A673 (cell line): Measurements from ENCODE around the gene ANKRD29. TPM values are rescaled to one million over a fixed set of nuclear protein-coding genes. Genes with fewer than 3 reads are reported as not detected.

Experiments used
- BruUV-seq: library from RNA; stranded (reverse); fragments of 400-500 nt; replicated peaks from 2 replicates; lab custom pipeline; 2021; lab: Mats Ljungman, UMichigan
- CTCF ChIA-PET: fragments of 300-600 bp; sonication (Branson Sonifier 250); formaldehyde crosslinking; loops from one replicate; lab custom pipeline; 2022; ENCODE audit warnings: antibody characterized with exemption; lab: Charles Lee
- POLR2A ChIA-PET: fragments of 300-600 bp; sonication (Branson Sonifier 250); formaldehyde crosslinking; loops from one replicate; lab custom pipeline; 2022; ENCODE audit warnings: antibody characterized with exemption; ENCODE audit not compliant: low non-redundant PET; lab: Charles Lee
- DNase-seq: peaks from one replicate; pipeline ENCODE4 v3.0.0-alpha.2; 2015; ENCODE audit warnings: low spot score
- H3K27ac ChIP-seq: fragments of 200-600 bp; sonication (generic); 2 replicates; pipeline ENCODE4 v1.5.1; 2016; ENCODE audit warnings: mixed run types, low read depth, mild to moderate bottlenecking, mixed read lengths, antibody characterized with exemption, low read length; ENCODE audit not compliant: poor library complexity, severe bottlenecking
- H3K27me3 ChIP-seq: fragments of 200-600 bp; sonication (generic); replicated peaks from 2 replicates; pipeline ENCODE4 v1.6.1; 2017; ENCODE audit warnings: mixed run types, low read depth, mild to moderate bottlenecking, mixed read lengths, antibody characterized with exemption, low read length; ENCODE audit not compliant: insufficient read depth, poor library complexity
- H3K36me3 ChIP-seq: fragments of 200-600 bp; sonication (generic); 2 replicates; pipeline ENCODE4 v1.6.1; 2016; ENCODE audit warnings: mixed run types, mild to moderate bottlenecking, mixed read lengths, antibody characterized with exemption, low read length; ENCODE audit not compliant: insufficient read depth, poor library complexity, severe bottlenecking
- H3K4me1 ChIP-seq: fragments of 200-600 bp; sonication (generic); 2 replicates; pipeline ENCODE4 v1.6.1; 2017; ENCODE audit warnings: mixed run types, mild to moderate bottlenecking, mixed read lengths, antibody characterized with exemption, low read length; ENCODE audit not compliant: insufficient read depth, poor library complexity, severe bottlenecking
- H3K4me3 ChIP-seq: fragments of 200-600 bp; sonication (generic); 2 replicates; pipeline ENCODE4 v1.5.1; 2016; ENCODE audit warnings: low read depth, mixed run types, mild to moderate bottlenecking, mixed read lengths, low read length; ENCODE audit not compliant: poor library complexity, severe bottlenecking
- H3K9me3 ChIP-seq: fragments of 200-600 bp; sonication (generic); 2 replicates; pipeline ENCODE4 v1.6.1; 2016; ENCODE audit warnings: mixed run types, low read depth, mild to moderate bottlenecking, mixed read lengths, antibody characterized with exemption, low read length; ENCODE audit not compliant: poor library complexity, severe bottlenecking
- CTCF ChIP-seq: fragments of 300-800, 200-600 bp; sonication (generic); conservative IDR thresholded peaks from 2 replicates; pipeline ENCODE4 v1.5.1; 2017; ENCODE audit warnings: low read depth, mild to moderate bottlenecking, antibody characterized with exemption, low read length, moderate library complexity, mixed read lengths
- EZH2 ChIP-seq: fragments of 200-600 bp; sonication (generic); IDR thresholded peaks from 2 replicates; pipeline ENCODE4 v1.6.1; 2017; ENCODE audit warnings: borderline replicate concordance, low read depth, mild to moderate bottlenecking, mixed read lengths, antibody characterized with exemption, low read length; ENCODE audit not compliant: poor library complexity, severe bottlenecking
- intact Hi-C: fragments of 100-400 bp; cut with micrococcal nuclease; formaldehyde crosslinking; loops from one replicate; pipeline ENCODE4 v1.10.0; 2022; ENCODE audit not compliant: unreplicated experiment
- total RNA-seq: library from RNA; stranded (reverse); gene quantifications from 2 replicates; pipeline ENCODE4 v1.2.3, GENCODE V29; 2021

Gene ANKRD29
- total RNA-seq, 1 experiment from 2014 or later, result 2.6 TPM

- H3K27ac ChIP-seq, result no peak overlapping the region
- peak; percentile 87 for DNase-seq
- H3K4me3 ChIP-seq, result no peak overlapping the region
- no peaks in the 10 kb centered on the region for H3K9me3 ChIP-seq
- no peaks in the 10 kb centered on the region for H3K27me3 ChIP-seq
- intact Hi-C loops, result no loop called here
- ChIA-PET CTCF (no interaction called here), POLR2A (no interaction called here)
- TF ChIP-seq EZH2 (no peak), CTCF (no peak)
- H3K36me3 ChIP-seq, result no peaks in the 10 kb centered on the region
- BruUV-seq, result no TSS peak
- H3K4me1 ChIP-seq, result peaks cover 41% of the 10 kb centered on the region
Observed at GRCh38 chr18:23669804-23670405, 7.2 kb upstream of the ANKRD29 start.

GRCh38 chr18:23669202-23669766 lies 6.6 kb upstream of the ANKRD29 start:
- Histone ChIP-seq H3K4me3 (no peak overlapping the region), H3K4me1 (peaks cover 41% of the 10 kb centered on the region), H3K27me3 (no peaks in the 10 kb centered on the region), H3K9me3 (no peaks in the 10 kb centered on the region), H3K27ac (peak overlapping the region; percentile 43), H3K36me3 (no peaks in the 10 kb centered on the region)
- POLR2A ChIA-PET, result interaction anchor here (0.5 kb wide), 1 partner anchor 1951 kb away, joined by 3 read pairs; no protein-coding TSS in a partner anchor
- CTCF ChIA-PET, result no interaction called here
- intact Hi-C loops, result no loop called here
- no peak for DNase-seq
- no TSS peak for BruUV-seq
- TF ChIP-seq CTCF, result no peak
- no peak for TF ChIP-seq EZH2

- POLR2A ChIA-PET, result no interaction called here
- Histone ChIP-seq H3K27ac (peak overlapping the region; percentile 43), H3K4me1 (peaks cover 41% of the 10 kb centered on the region), H3K36me3 (no peaks in the 10 kb centered on the region), H3K4me3 (no peak overlapping the region), H3K27me3 (no peaks in the 10 kb centered on the region), H3K9me3 (no peaks in the 10 kb centered on the region)
- intact Hi-C loops, result no loop called here
- no TSS peak for BruUV-seq
- DNase-seq, result peak; percentile 79
- TF ChIP-seq CTCF, result no peak
- no peak for TF ChIP-seq EZH2
- CTCF ChIA-PET, result no interaction called here
Observed at GRCh38 chr18:23668731-23669130, 6.0 kb upstream of the ANKRD29 start.
